DLD1 (cell line): Measurements from ENCODE around the gene PEX19.
"Not testable (repeated sequence)": the region's sequence is repeated elsewhere in the genome, so short reads cannot be mapped to it uniquely, and the experiment has no call there.

ENCODE experiments used
- in situ Hi-C: cut with HindIII; loops from 2 replicates; pipeline ENCODE4 v1.10.0; 2017; ENCODE audit warnings: low sequenced_read_pairs

PEX19 gene

GRCh38 chr1:160284782-160285344 lies at the start of gene PEX19:
TSS of gene PEX19 (minus strand) at chr1:160285133. CDS start at chr1:160285124, 9 bp downstream.
- in situ Hi-C loops = no loop called here

- in situ Hi-C loops = no loop called here
Measured at GRCh38 chr1:160332516-160332915, 47.6 kb upstream of the PEX19 start.

- in situ Hi-C loops = no loop called here
Measured at GRCh38 chr1:160330119-160330518, 45.2 kb upstream of the PEX19 start.

- in situ Hi-C loops = no loop called here
Measured at GRCh38 chr1:160328184-160328583, 43.3 kb upstream of the PEX19 start.

- in situ Hi-C loops = no loop called here
Measured at GRCh38 chr1:160326418-160326817, 41.5 kb upstream of the PEX19 start.

GRCh38 chr1:160325252-160325651 lies 40.3 kb upstream of the PEX19 start:
- in situ Hi-C loops = no loop called here

- in situ Hi-C loops = no loop called here
Measured at GRCh38 chr1:160322831-160323230, 37.9 kb upstream of the PEX19 start.

GRCh38 chr1:160315359-160315758 lies 30.4 kb upstream of the PEX19 start:
- in situ Hi-C loops = no loop called here

- in situ Hi-C loops = no loop called here
Measured at GRCh38 chr1:160309571-160309970, 24.6 kb upstream of the PEX19 start.

GRCh38 chr1:160309185-160309557 lies 24.2 kb upstream of the PEX19 start:
- in situ Hi-C loops = no loop called here

GRCh38 chr1:160308451-160309184 lies 23.7 kb upstream of the PEX19 start:
- in situ Hi-C loops = no loop called here

- in situ Hi-C loops = no loop called here
Measured at GRCh38 chr1:160307118-160307791, 22.3 kb upstream of the PEX19 start.

GRCh38 chr1:160300173-160300572 lies 15.2 kb upstream of the PEX19 start:
- in situ Hi-C loops = no loop called here

- in situ Hi-C loops = no loop called here
Measured at GRCh38 chr1:160296036-160296435, 11.1 kb upstream of the PEX19 start.

- in situ Hi-C loops = no loop called here
Measured at GRCh38 chr1:160293020-160293968, 8.4 kb upstream of the PEX19 start.

GRCh38 chr1:160291248-160292220 lies 6.6 kb upstream of the PEX19 start:
- in situ Hi-C loops = no loop called here

- in situ Hi-C loops = not testable (repeated sequence)
Measured at GRCh38 chr1:160287769-160288168, 2.8 kb upstream of the PEX19 start.

- in situ Hi-C loops = no loop called here
Measured at GRCh38 chr1:160285506-160285905, 573 bp upstream of the PEX19 start.

- in situ Hi-C loops = no loop called here
Measured at GRCh38 chr1:160284220-160284781, 632 bp downstream of the PEX19 start.

GRCh38 chr1:160282807-160283206 lies 2.1 kb downstream of the PEX19 start:
- in situ Hi-C loops = no loop called here
